NCI-H2081 treated with DMSO at 0.1 percent for 48 hours (cell line): ENCODE data around the gene BACH2.
A peak's percentile ranks its signal among the peaks of the same experiment; 100 is the strongest.
"Not testable (repeated sequence)": the region's sequence is repeated elsewhere in the genome, so short reads cannot be mapped to it uniquely, and the experiment has no call there.

Experiments
- DNase-seq: peaks from one replicate; lab custom pipeline; 2025; lab: John Stamatoyannopoulos, UW

Gene BACH2

DNA sequence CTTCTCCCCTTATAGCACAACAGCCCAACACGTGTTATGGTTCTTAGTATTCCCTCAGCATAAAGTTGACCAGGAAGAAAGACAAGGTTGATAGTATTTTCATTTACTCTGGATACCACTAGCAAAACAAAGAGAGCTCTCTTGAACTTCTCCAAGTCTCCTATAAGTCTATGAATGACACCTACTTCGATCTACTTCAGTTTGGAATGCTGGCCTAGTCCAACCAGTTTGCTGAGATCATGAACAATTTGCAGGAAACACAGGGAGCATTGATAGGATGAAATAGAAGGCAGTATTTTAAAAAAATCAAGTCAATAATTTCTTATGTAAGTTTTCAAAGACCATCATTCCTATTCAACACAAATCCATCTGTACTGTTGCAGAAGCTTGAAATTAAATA, 308.8 kb downstream of the BACH2 start:
- DNase-seq = no peak

DNA sequence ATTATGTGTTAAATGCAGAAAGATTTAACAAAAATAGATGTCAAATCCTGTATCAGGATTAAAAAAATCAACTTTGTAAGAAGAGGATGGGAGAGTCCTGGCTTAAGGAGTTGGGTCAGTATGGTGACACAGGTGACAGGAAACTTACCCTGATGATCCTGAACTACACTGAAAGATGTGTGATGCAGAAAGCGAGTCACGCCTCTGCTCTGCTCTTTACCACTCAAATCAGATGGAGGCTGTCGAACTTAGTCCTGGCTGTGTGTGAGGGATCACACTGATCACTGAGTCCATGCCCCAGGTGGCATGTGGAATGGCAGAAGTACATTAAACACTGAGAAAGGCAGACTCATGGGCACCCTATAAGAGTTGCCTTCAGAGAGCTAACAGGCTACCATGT, 309.5 kb downstream of the BACH2 start:
- DNase-seq = no peak

DNA sequence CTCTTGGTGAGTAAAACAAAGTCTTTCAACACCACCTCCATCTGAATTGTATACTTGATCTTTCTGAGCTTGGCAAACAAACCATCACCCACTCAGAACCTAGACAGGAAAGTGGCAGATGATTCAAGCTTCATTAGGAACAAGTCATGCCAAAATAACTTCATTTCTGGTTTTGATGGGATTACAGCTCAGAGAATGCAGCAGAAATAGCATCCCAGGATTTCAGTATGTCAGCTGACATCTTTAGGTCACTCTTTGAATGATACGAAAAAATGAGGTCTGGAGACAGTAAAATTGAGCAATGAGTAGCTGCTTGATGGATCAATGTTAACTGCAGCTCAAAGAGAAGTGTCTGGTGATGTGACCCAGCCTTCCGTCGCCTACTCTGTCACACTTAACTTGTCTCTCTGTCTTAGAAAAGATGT, 310.0 kb downstream of the BACH2 start:
- no peak for DNase-seq

DNA sequence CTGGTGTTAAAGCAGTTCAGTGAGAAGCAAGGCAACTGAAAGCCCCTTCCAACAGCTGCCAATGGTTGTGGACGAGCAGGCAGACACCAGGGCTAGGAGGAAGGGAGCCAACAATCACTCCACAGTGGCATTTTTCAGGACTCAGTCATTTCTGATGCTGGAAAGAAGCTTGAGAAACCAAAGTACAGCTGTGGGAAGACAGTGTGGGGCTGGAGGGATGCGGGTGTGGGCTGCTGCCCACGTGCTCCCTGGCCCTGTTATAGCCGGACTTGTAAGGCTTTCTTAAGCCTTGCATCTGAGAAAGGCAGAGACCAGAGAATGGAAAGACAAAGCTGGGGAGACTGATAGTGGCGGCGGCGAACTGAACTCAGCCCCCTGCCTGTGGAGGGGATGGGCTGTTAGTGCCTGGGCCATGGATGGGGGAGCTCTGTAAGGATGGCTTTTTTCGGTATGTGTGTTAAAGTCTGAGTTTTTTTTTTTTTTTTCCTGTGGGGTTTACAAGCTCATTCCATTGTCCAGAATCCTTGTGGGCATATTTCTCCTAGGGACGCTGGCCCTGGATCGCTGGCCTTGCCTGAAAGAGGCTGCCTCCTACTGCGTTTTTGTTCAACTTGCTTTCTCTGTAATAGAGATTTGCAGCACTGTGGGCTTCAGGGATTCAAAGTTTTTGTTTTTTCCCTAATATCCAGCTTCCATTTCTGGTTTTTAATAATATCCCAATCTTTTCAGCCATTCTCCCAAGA, 310.7 kb downstream of the BACH2 start:
- DNase-seq = no peak

GRCh38 chr6:89984926-89985750, 311.5 kb downstream of the BACH2 start:
- DNase-seq = no peak

- DNase-seq = no peak
Measured at GRCh38 chr6:89980353-89980752, 316.3 kb downstream of the BACH2 start.

- DNase-seq = no peak
Measured at GRCh38 chr6:89979481-89980119, 317.0 kb downstream of the BACH2 start.

DNA sequence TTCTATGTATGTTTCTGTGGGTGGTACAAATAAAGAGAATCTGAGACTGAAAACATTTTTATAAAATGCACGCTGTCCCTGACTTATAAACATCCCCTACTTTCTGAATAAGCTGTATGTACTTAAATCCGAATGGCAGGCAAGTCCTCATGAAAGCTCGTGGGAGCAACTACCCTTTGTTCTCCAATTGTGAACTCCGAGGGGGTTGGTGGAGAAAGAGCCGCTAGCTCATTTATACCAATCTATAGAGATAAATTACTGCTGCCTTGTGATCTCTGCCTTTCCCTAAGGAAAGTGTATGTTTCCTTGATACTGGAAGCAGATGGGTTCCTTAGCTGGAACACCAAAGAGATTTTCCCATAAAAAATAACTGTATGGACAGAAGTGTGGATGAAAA, 317.9 kb downstream of the BACH2 start:
- DNase-seq = no peak

DNA sequence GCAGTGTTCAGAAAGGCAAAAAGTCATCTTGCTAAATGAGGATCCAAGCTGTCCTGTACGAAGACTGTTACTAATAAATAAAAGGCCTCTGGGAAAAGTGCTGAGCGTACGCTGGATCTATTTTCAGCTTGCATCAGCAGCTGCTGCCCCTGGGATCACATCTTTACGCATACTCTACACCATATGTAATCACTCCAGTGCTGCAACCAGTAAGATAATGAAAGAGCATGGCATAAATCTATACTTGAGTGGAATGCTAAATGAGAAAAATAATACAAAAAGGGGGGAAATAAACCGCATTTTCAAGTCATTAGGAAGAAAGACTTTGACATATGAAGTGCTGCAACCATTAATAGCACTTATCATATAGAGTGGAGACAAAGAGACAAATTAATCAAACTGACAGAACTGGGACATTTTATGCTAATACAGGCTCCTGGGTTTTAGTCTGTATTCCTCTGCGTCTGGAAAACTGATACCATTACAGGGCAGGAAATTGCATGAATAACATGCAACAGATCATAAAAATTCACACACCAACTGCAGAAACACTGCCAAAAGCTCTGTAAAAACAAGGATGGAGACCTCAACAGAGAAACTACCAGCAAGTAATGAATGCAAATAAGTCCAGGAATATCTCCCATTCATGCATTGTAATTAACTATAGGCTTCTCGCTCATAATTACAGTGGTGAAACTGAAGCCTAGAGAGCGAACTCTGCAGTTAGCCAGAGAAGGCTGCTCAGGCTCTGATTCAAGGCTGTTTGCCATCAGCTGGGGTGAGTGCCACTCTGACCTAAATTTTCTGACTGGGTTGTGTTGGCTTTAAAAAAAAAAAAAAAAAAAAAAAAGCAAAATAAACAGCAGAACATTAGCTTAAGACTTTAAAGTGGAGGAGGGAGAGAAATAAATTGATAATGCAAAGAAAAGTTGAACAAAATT, 318.6 kb downstream of the BACH2 start:
- DNase-seq = peak; percentile 52

GRCh38 chr6:89976694-89977020, 320.0 kb downstream of the BACH2 start:
- no peak for DNase-seq

DNA sequence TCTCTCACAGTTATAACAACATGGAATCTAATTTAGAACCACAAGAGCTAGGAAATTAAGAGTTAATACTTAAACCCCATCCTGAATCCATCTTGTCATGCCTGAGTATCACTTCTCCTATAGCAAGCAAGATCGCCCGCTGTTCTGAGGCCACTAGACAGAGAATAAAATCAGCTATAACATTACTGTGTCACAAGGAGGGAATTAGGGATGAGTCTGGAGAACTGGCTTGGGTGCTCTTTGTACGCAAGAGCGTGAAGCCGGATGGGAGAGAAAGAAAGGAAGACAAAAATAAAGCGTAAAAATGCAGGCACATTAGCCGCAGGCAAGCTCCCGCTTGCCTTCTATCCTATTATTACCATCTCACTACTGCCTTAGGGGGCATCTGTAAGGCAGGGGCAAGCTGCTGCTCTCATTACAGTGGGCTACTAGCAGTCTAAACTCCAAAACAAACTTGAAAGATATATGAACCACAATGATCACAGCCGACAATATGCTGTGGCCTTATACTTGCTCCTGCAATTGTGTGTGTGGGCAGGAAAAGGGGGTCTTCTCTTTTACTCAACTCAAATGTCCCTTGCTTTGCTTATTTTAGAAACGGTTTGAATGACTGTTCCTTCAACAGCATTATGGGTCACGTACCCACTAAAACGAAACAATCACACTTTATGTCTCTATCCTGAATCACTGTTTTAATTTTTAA, 320.5 kb downstream of the BACH2 start:
- DNase-seq = no peak

- no peak for DNase-seq
Measured at GRCh38 chr6:89975366-89975765, 321.3 kb downstream of the BACH2 start.

- DNase-seq = no peak
Measured at GRCh38 chr6:89974834-89975233, 321.8 kb downstream of the BACH2 start.

DNA sequence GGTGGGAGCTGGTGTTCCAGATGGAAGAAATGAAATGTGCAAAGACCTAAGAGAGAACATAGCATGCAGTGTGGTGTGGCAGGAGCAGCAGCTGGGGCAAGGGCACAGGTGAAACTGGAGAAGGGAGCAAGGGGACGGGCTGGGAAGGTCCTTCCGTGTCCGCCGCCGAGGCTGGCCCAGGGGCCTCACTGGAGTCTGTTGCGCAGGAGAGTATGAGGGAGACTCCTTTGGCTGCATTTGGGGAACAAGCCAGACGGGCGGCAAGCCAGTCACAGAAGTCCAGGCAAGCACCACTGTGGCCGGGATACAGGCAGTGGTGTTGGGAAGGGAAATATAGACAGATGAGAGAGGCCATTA, 324.6 kb downstream of the BACH2 start:
- no peak for DNase-seq

- DNase-seq = not testable (repeated sequence)
Measured at GRCh38 chr6:89971338-89972024, 325.2 kb downstream of the BACH2 start.

DNA sequence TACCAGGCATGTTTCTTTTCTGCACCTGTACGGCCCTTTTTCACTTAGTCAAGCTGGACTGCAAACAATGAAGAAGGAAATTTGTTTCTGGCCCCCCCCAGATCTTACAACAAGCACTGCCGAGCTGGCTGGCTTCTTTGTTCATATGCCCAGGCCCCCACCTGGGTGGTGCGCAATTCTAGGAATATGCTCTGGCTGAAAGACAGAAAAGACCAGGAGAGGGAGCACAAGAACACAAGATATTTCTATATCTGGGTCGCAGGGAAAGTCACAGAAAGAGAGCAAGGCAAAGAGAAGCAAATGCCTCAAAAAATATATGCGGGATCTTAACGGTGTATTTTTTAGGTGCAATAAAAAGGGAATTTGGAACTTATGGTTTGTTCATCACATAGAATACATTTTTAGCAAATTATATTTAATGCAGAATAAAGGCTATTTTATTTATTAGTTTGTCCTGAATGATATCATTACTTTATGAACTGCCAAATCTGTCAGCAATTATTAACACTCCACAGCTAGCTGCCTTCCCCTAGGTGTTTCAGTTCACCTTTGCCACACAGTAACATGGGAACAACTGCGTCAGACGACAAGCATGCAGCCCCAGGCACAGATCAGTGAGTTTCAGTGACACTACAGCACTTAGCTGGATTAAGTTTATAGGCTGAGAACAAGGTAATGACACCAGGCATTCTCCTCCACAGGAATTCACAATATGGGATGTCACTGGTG, 325.9 kb downstream of the BACH2 start:
- peak; percentile 26 for DNase-seq

- no peak for DNase-seq
Measured at GRCh38 chr6:89970072-89970471, 326.6 kb downstream of the BACH2 start.

DNA sequence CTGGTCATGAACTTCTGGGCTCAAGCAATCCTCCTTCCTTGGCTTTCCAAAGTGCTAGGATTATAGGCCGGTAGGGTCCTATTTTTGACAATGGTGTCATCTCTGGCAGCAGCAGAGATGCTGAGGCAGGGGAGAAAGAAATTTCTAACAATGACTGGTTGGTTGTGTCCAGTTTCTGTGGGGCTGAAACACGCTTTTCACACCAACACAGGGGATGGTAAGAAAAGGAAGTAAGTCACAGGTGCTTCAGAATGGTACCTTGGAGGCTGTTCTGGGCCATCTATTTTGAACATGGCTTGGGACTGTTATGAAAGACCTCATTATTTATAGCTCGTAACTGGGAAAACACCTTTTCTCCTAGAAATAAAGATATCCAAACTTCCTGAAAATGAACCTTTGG, 329.7 kb downstream of the BACH2 start:
- DNase-seq = no peak

DNA sequence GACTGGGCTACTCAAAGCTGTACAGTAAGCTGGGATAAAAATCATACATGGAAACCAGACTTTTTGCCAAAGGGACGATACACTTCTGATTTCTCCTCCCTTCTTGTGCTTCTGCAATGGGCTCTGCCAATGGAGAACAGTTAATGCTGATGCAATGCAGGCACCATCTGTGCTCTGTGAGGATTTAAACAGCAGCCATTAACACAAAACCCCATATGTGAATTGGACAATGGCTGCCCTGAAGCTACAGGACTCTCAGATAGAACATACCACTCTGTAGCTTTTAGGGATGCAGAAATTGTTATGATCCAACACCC, 330.5 kb downstream of the BACH2 start:
- no peak for DNase-seq
